HTERT RPE-1 (cell line): ENCODE measurements around the gene DES.

Experiments
- in situ Hi-C: fragments of 300-500 bp; cut with MboI; formaldehyde crosslinking; loops from 4 replicates; pipeline ENCODE4 v1.14.3; 2020; ENCODE audit warnings: low sequenced_read_pairs

Gene DES

GRCh38 chr2:219436491-219436890 is 18.3 kb downstream of the DES start:
- in situ Hi-C loops = no loop called here

- in situ Hi-C loops = no loop called here
Observed at GRCh38 chr2:219437141-219437540, 19.0 kb downstream of the DES start.

GRCh38 chr2:219437690-219438206 is 19.6 kb downstream of the DES start:
- in situ Hi-C loops = no loop called here

GRCh38 chr2:219438453-219438852 is 20.3 kb downstream of the DES start:
- in situ Hi-C loops = no loop called here

GRCh38 chr2:219439506-219439905 is 21.3 kb downstream of the DES start:
- in situ Hi-C loops = no loop called here

- in situ Hi-C loops = no loop called here
Observed at GRCh38 chr2:219440388-219441256, 22.4 kb downstream of the DES start.

- in situ Hi-C loops = no loop called here
Observed at GRCh38 chr2:219441451-219442255, 23.5 kb downstream of the DES start.

- in situ Hi-C loops = no loop called here
Observed at GRCh38 chr2:219442256-219443015, 24.3 kb downstream of the DES start.

GRCh38 chr2:219443016-219443696 is 25.0 kb downstream of the DES start:
- in situ Hi-C loops = no loop called here

GRCh38 chr2:219443697-219444023 is 25.5 kb downstream of the DES start:
- in situ Hi-C loops = no loop called here

- in situ Hi-C loops = no loop called here
Observed at GRCh38 chr2:219444566-219445091, 26.5 kb downstream of the DES start.

GRCh38 chr2:219445220-219445640 is 27.1 kb downstream of the DES start:
- in situ Hi-C loops = no loop called here

GRCh38 chr2:219446101-219446504 is 27.9 kb downstream of the DES start:
- in situ Hi-C loops = no loop called here

- in situ Hi-C loops = no loop called here
Observed at GRCh38 chr2:219446689-219447088, 28.5 kb downstream of the DES start.

- in situ Hi-C loops = no loop called here
Observed at GRCh38 chr2:219447242-219448098, 29.3 kb downstream of the DES start.

- in situ Hi-C loops = no loop called here
Observed at GRCh38 chr2:219448099-219448775, 30.1 kb downstream of the DES start.

- in situ Hi-C loops = no loop called here
Observed at GRCh38 chr2:219448776-219449341, 30.7 kb downstream of the DES start.

- in situ Hi-C loops = no loop called here
Observed at GRCh38 chr2:219449609-219450008, 31.4 kb downstream of the DES start.
